ENCODE data around the gene CLBA1.
"Not testable (repeated sequence)": the region's sequence is repeated elsewhere in the genome, so short reads cannot be mapped to it uniquely, and the experiment has no call there.

The CLBA1 gene

GRCh38 chr14:104985675-104986486, at the start of gene CLBA1:
TSS of gene CLBA1 (plus strand) at chr14:104985788. CDS start at chr14:104986432, 644 bp downstream.
- DNase-seq (ENCODE audit: low spot score), result peak; percentile 98

GRCh38 chr14:104935955-104936354, 49.6 kb upstream of the CLBA1 start:
- DNase-seq (ENCODE audit: low spot score), result no peak

- no peak for DNase-seq (ENCODE audit: low spot score)
Measured at GRCh38 chr14:104936361-104937155, 49.0 kb upstream of the CLBA1 start.

- no peak for DNase-seq (ENCODE audit: low spot score)
Measured at GRCh38 chr14:104937161-104937560, 48.4 kb upstream of the CLBA1 start.

GRCh38 chr14:104937694-104938365, 47.8 kb upstream of the CLBA1 start:
- no peak for DNase-seq (ENCODE audit: low spot score)

GRCh38 chr14:104938436-104938835, 47.2 kb upstream of the CLBA1 start:
- no peak for DNase-seq (ENCODE audit: low spot score)

- no peak for DNase-seq (ENCODE audit: low spot score)
Measured at GRCh38 chr14:104938960-104939359, 46.6 kb upstream of the CLBA1 start.

GRCh38 chr14:104939666-104940410, 45.8 kb upstream of the CLBA1 start:
- no peak for DNase-seq (ENCODE audit: low spot score)

GRCh38 chr14:104940526-104941150, 45.0 kb upstream of the CLBA1 start:
- no peak for DNase-seq (ENCODE audit: low spot score)

GRCh38 chr14:104941508-104942365, 43.9 kb upstream of the CLBA1 start:
- DNase-seq (ENCODE audit: low spot score), result no peak

- DNase-seq (ENCODE audit: low spot score), result no peak
Measured at GRCh38 chr14:104942586-104942985, 43.0 kb upstream of the CLBA1 start.

GRCh38 chr14:104943216-104944015, 42.2 kb upstream of the CLBA1 start:
- DNase-seq (ENCODE audit: low spot score), result not testable (repeated sequence)

- DNase-seq (ENCODE audit: low spot score), result not testable (repeated sequence)
Measured at GRCh38 chr14:104944016-104944308, 41.6 kb upstream of the CLBA1 start.

GRCh38 chr14:104944436-104945205, 41.0 kb upstream of the CLBA1 start:
- DNase-seq (ENCODE audit: low spot score), result not testable (repeated sequence)

GRCh38 chr14:104945266-104945665, 40.3 kb upstream of the CLBA1 start:
- not testable (repeated sequence) for DNase-seq (ENCODE audit: low spot score)

GRCh38 chr14:104945986-104946965, 39.3 kb upstream of the CLBA1 start:
- not testable (repeated sequence) for DNase-seq (ENCODE audit: low spot score)

GRCh38 chr14:104947201-104947600, 38.4 kb upstream of the CLBA1 start:
- DNase-seq (ENCODE audit: low spot score), result not testable (repeated sequence)

Data from hepatic stellate cell (primary cell).